Heart left ventricle (tissue), 16 donors: ENCODE results near the gene SBSN. TPM values are rescaled to one million over a fixed set of nuclear protein-coding genes. Genes with fewer than 3 reads are reported as not detected.

Source experiments
- ATAC-seq, 4 donors: fragments of 200-7000 bp; cut with Tn5 transposase; one replicate each; pipeline ENCODE4 v1.9.1; 2020 to 2022; ENCODE audit warnings: moderate library complexity in 4 of 4, mild to moderate bottlenecking in 3 of 4, moderate number of reproducible peaks in 1 of 4
- DNase-seq, 5 donors: peaks; one replicate each; pipeline ENCODE4 v3.0.0-alpha.2; 2020
- H3K27ac ChIP-seq, 12 donors: fragments of 200-600 bp; sonication (generic) in 4 of 12; one replicate each; pipeline versions ENCODE4 v1.5.0 to v1.8.0; 2016 to 2022; ENCODE audit warnings: mild to moderate bottlenecking in 2 of 12
- H3K27me3 ChIP-seq, 9 donors: fragments of 200-600 bp; sonication (generic) in 2 of 9; one replicate each; pipeline versions ENCODE4 v1.5.1 to v1.8.0; 2016 to 2022; ENCODE audit warnings: mild to moderate bottlenecking in 3 of 9
- H3K36me3 ChIP-seq, 9 donors: fragments of 200-600 bp; sonication (generic) in 2 of 9; one replicate each; pipeline versions ENCODE4 v1.5.0 to v1.8.0; 2018 to 2022; ENCODE audit warnings: mild to moderate bottlenecking in 2 of 9
- H3K4me1 ChIP-seq, 12 donors: fragments of 200-600 bp; sonication (generic) in 4 of 12; one replicate each; pipeline versions ENCODE4 v1.5.0 to v1.8.0; 2016 to 2022; ENCODE audit warnings: mild to moderate bottlenecking in 3 of 12
- H3K4me3 ChIP-seq, 12 donors: fragments of 200-600 bp; sonication (generic) in 4 of 12; one replicate each; pipeline versions ENCODE4 v1.5.0 to v1.8.0; 2017 to 2022; ENCODE audit warnings: mild to moderate bottlenecking in 9 of 12, moderate library complexity in 4 of 12
- H3K9me3 ChIP-seq, 12 donors: fragments of 200-600 bp; sonication (generic) in 4 of 12; one replicate each; pipeline versions ENCODE4 v1.5.0 to v1.8.0; 2016 to 2022; ENCODE audit warnings: mild to moderate bottlenecking in 1 of 12
- POLR2A ChIP-seq, 2 donors: fragments of 450-650 bp; IDR thresholded peaks; one replicate each; pipeline ENCODE4 v1.6.1; 2017; ENCODE audit warnings: antibody characterized with exemption in 2 of 2, mild to moderate bottlenecking in 2 of 2, moderate library complexity in 2 of 2
- WGBS, 4 donors: extraction: QIAGEN DNeasy Blood & Tissue Kit in 2 of 4; methylation state at CpG; one replicate each; pipeline versions ENCODE4 v1.1.5 to v1.1.7; 2013 to 2018; 5-methylcytosine and 5-hydroxymethylcytosine counted together
- intact Hi-C, 10 donors: fragments of 100-400 bp; cut with DNase I; formaldehyde crosslinking; loops; one replicate each; pipeline versions ENCODE4 v1.11.1 to v1.14.2; 2022
- long read RNA-seq, 3 donors: library from polyadenylated mRNA; unstranded; transcript quantifications; one replicate each; pipeline ENCODE4 v2.0.0, GENCODE V29; 2020 to 2021
- polyA plus RNA-seq, 2 donors: library from polyadenylated mRNA; stranded (reverse); fragments of 200-250 nt; gene quantifications; one replicate each; pipeline ENCODE4 v1.2.3, GENCODE V29; 2013
- total RNA-seq, 9 donors: library from RNA; depleted of rRNA in 2 of 9; stranded (reverse); fragments of >200 nt in 2 of 9; fragmentation: NEBNext Ultra II Directional in 3 of 9; extraction: Animal tissue kit (Norgen Biotek cat#: 25700) in 3 of 9; gene quantifications; one replicate each; pipeline versions ENCODE4 v1.1.0 to v1.2.4, GENCODE V29; 2016 to 2023
- TF ChIP-seq, protein P1 (sequence below), 12 donors: fragments of 200-600 bp; sonication (generic) in 4 of 12; IDR thresholded peaks; one replicate each; pipeline versions ENCODE4 v1.5.0 to v1.8.0; 2018 to 2022; ENCODE audit warnings: antibody characterized with exemption in 12 of 12, mild to moderate bottlenecking in 5 of 12
- donor health status: ischemic (EF 13 %, LVEDD 7.1; RV severe dilation, severe dysfunction).
- donor health status: healthy with polysubstance abuse.
- donor health status: DM: no; HTN: yes; CAD: no.
- donor health status: DM: no; HTN: no; CAD: no.
- donor health status: ischemic (EF 25% LVEDD 6.9; RV normal size, moderate dysfunction).
- donor health status: ischemic (EF 25% LVEDD 5.7; RV mildly dilated, moderate dysfunction).
- donor health status: healthy.
- donor health status: DM: yes; HTN: yes; CAD: no.
- donor health status: ischemic (EF 35%, LVEDD 5.7; RV mildly dilated, moderate dysfunction).
- donor health status: nonischemic (EF 11% LVEDD 7.7; RV severe dilation, severe dysfunction).
- donor health status: DM: yes; HTN: yes; CAD: no.
- donor health status: PGD.
- donor health status: ischemic (EF 29% LVEDD 5.4; RV normal size, mild dysfunction).
- donor health status: nonischemic (EF 23%, LVEDD 6.1; RV moderate dilation, normal function).

Gene SBSN, protein sequence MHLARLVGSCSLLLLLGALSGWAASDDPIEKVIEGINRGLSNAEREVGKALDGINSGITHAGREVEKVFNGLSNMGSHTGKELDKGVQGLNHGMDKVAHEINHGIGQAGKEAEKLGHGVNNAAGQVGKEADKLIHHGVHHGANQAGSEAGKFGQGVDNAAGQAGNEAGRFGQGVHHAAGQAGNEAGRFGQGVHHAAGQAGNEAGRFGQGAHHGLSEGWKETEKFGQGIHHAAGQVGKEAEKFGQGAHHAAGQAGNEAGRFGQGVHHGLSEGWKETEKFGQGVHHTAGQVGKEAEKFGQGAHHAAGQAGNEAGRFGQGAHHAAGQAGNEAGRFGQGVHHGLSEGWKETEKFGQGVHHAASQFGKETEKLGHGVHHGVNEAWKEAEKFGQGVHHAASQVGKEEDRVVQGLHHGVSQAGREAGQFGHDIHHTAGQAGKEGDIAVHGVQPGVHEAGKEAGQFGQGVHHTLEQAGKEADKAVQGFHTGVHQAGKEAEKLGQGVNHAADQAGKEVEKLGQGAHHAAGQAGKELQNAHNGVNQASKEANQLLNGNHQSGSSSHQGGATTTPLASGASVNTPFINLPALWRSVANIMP
- total RNA-seq: not detected
- not detected for polyA plus RNA-seq
- long read RNA-seq, donor 1: 0 reads
- long read RNA-seq, donor 2: 0 reads
- long read RNA-seq, donor 3: 0 reads

DNA sequence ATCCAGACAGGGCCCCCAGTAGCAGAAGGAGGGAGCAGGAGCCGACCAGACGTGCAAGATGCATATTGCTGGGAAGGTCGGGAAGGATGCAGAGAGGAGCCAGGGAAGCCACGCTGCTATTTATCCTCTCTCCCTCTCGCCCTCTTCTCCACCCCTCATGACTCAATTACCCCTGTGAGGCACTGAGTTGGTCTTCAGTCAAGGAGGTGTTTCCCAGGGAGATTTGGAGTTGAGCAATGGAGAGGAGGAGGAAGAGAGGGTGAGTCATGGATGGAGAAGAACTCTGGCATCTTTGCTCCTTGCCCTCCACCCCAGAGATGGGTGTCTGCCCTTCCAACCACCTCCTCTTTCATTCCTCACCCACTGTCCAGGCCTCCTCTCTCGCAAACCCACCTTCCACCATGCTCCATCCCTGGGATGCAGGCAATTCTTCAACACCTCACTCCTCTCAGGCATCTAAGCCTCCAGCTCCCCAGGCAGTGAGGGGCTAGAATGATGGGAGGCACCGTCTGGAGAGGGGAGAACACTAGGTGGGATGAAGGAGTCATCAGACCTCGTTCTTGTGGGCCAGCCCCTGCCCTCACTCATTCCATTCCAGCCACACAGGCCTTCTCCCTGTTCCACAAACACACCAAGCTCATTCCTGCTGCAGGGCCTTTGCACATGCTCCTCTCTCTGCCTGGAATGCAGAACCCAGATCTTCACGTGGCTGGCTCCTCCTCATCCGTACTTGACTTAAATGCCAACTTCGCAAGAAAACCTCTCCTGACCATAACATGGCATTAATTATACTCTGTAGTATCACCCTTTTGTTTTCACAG lies at the start of gene SBSN:
Gene SBSN (minus strand): TSS at position 94 of the 821 bp plus-strand sequence. CDS start 30 bp downstream, at position 64.
- Histone ChIP-seq H3K4me3 (no peak within 1 kb of the TSS), H3K27ac (no peak within 1 kb of the TSS), H3K9me3 (no peaks in the 10 kb centered on the region), H3K36me3 (no peaks in the 10 kb centered on the region), H3K27me3 (peaks cover 9 to 89% (median 32%) of the 10 kb centered on the region in 9 donors), H3K4me1 (peaks cover 0 to 12% (median 0%) of the 10 kb centered on the region in 12 donors)
- intact Hi-C loops: no loop called here
- DNase-seq (no peak), ATAC-seq (no peak)
- WGBS, 4 donors: 76 to 85% (median 80%) methylated on average over 11 of the region's 11 CpGs
- no peak for TF ChIP-seq POLR2A (IDR thresholded peaks at IDR 0.05)
- TF ChIP-seq, protein P1, sequence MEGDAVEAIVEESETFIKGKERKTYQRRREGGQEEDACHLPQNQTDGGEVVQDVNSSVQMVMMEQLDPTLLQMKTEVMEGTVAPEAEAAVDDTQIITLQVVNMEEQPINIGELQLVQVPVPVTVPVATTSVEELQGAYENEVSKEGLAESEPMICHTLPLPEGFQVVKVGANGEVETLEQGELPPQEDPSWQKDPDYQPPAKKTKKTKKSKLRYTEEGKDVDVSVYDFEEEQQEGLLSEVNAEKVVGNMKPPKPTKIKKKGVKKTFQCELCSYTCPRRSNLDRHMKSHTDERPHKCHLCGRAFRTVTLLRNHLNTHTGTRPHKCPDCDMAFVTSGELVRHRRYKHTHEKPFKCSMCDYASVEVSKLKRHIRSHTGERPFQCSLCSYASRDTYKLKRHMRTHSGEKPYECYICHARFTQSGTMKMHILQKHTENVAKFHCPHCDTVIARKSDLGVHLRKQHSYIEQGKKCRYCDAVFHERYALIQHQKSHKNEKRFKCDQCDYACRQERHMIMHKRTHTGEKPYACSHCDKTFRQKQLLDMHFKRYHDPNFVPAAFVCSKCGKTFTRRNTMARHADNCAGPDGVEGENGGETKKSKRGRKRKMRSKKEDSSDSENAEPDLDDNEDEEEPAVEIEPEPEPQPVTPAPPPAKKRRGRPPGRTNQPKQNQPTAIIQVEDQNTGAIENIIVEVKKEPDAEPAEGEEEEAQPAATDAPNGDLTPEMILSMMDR (IDR thresholded peaks at IDR 0.05): no peak

DNA sequence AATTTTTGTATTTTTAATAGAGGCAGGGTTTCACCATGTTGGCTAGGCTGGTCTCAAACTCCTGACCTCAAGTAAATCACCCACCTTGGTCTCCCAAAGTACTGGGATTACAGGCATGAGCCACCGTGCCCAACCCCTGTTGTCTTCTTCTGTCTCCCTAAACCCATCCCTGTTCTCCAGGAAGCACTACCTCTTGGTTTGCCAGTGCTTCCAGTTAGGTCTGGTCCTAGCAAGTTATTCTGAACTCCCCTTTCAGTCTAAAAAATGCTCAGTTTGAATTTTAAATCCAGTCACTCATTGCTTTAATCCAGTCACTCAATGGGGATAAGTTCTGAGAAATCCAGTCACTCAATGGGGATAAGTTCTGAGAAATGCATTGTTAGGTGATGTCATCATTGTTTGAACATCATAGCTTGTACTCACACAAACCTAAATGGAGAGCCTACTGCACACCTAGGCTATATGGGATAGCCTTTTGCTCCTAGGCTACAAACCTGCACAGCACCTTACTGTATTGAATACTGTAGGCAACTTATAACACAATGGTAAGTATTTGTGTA lies 43.4 kb upstream of the SBSN start:
- no peak for TF ChIP-seq POLR2A (IDR thresholded peaks at IDR 0.05)
- TF ChIP-seq, protein P1 (IDR thresholded peaks at IDR 0.05): no peak
- WGBS, 4 donors: 86 to 100% (median 92%) methylated on average over 1 of the region's 1 CpG
- DNase-seq: no peak
- Histone ChIP-seq H3K27me3 (peaks cover 0 to 4% (median 0%) of the 10 kb centered on the region in 9 donors), H3K36me3 (no peaks in the 10 kb centered on the region), H3K27ac (no peak overlapping the region), H3K4me1 (no peaks in the 10 kb centered on the region), H3K4me3 (no peak overlapping the region), H3K9me3 (peaks cover 0 to 18% (median 10%) of the 10 kb centered on the region in 12 donors)
- ATAC-seq: no peak
- intact Hi-C loops: no loop called here

DNA sequence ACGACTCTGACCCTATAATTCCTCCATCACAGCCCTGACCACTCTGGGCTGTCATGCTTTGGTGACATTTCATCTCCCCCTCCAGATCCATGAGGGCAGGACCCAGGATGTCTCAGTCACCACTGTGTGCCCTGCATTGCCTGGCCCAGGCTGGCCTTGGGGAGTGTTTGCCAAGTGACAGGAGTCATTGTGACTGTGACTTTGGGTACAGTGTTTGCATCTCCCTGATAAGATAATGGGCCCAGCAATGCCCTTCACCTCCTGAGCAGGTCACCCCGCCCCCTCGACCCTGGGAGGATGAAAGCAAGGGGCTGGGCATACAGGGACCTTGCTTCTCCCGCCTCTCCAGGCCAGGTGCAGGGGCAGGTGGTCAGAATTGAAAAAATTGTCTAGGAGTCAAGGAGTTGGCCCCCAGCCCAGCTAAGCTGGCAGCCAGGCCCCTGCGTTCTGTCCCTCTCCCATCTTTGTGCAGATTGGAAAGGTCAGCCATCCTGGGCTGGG lies 41.2 kb upstream of the SBSN start:
- intact Hi-C loops: no loop called here
- 57 to 64% (median 63%) methylated on average over 5 of the region's 5 CpGs for WGBS, 4 donors
- H3K27me3 ChIP-seq: peaks cover 0 to 7% (median 0%) of the 10 kb centered on the region in 9 donors
- no peaks in the 10 kb centered on the region for H3K36me3 ChIP-seq
- H3K27ac ChIP-seq: no peak overlapping the region
- no peak for DNase-seq
- TF ChIP-seq POLR2A (IDR thresholded peaks at IDR 0.05): no peak
- TF ChIP-seq, protein P1 (IDR thresholded peaks at IDR 0.05): no peak
- H3K4me1 ChIP-seq: no peaks in the 10 kb centered on the region
- H3K4me3 ChIP-seq: no peak overlapping the region
- no peak for ATAC-seq
- H3K9me3 ChIP-seq: no peaks in the 10 kb centered on the region
